ENCODE data around the gene NLGN1.
A peak's percentile ranks its signal among the peaks of the same experiment; 100 is the strongest.
"Not testable (repeated sequence)": the region's sequence is repeated elsewhere in the genome, so short reads cannot be mapped to it uniquely, and the experiment has no call there.

The NLGN1 gene

GRCh38 chr3:173397161-173398110 lies at the start of gene NLGN1:
Gene NLGN1 (plus strand): TSS chr3:173397744.
- no peak for DNase-seq

- no peak for DNase-seq
Observed at GRCh38 chr3:173351886-173352285, 45.7 kb upstream of the NLGN1 start.

- DNase-seq: not testable (repeated sequence)
Observed at GRCh38 chr3:173353137-173353536, 44.4 kb upstream of the NLGN1 start.

GRCh38 chr3:173354124-173354523 lies 43.4 kb upstream of the NLGN1 start:
- no peak for DNase-seq

GRCh38 chr3:173371848-173372487 lies 25.6 kb upstream of the NLGN1 start:
- no peak for DNase-seq

GRCh38 chr3:173380681-173381080 lies 16.9 kb upstream of the NLGN1 start:
- DNase-seq: no peak

GRCh38 chr3:173381936-173382335 lies 15.6 kb upstream of the NLGN1 start:
- not testable (repeated sequence) for DNase-seq

GRCh38 chr3:173395073-173395411 lies 2.5 kb upstream of the NLGN1 start:
- no peak for DNase-seq

- peak; percentile 26 to 41 for DNase-seq
Observed at GRCh38 chr3:173395412-173396181, 1.9 kb upstream of the NLGN1 start.

GRCh38 chr3:173396191-173397041 lies 1.1 kb upstream of the NLGN1 start:
- no peak for DNase-seq

- DNase-seq: no peak
Observed at GRCh38 chr3:173398111-173398479, 551 bp downstream of the NLGN1 start.

GRCh38 chr3:173399044-173399443 lies 1.5 kb downstream of the NLGN1 start:
- DNase-seq: no peak

- no peak for DNase-seq
Observed at GRCh38 chr3:173401369-173401768, 3.8 kb downstream of the NLGN1 start.

- no peak for DNase-seq
Observed at GRCh38 chr3:173402656-173403055, 5.1 kb downstream of the NLGN1 start.

- DNase-seq: no peak
Observed at GRCh38 chr3:173403376-173403775, 5.8 kb downstream of the NLGN1 start.

- DNase-seq: no peak
Observed at GRCh38 chr3:173404156-173404555, 6.6 kb downstream of the NLGN1 start.

- DNase-seq: no peak
Observed at GRCh38 chr3:173410436-173410835, 12.9 kb downstream of the NLGN1 start.

GRCh38 chr3:173410849-173411248 lies 13.3 kb downstream of the NLGN1 start:
- DNase-seq: no peak

GRCh38 chr3:173411375-173411973 lies 13.9 kb downstream of the NLGN1 start:
- no peak for DNase-seq

- DNase-seq: no peak
Observed at GRCh38 chr3:173416070-173416469, 18.5 kb downstream of the NLGN1 start.

- no peak for DNase-seq
Observed at GRCh38 chr3:173429076-173429475, 31.5 kb downstream of the NLGN1 start.

GRCh38 chr3:173429527-173429926 lies 32.0 kb downstream of the NLGN1 start:
- DNase-seq: no peak

Measured in activated CD4-positive, alpha-beta T cell treated with anti-CD3 and anti-CD28 coated beads, Interleukin-2, amount 50 U/mL, for 48 hours (primary cell).